Activated T-cell treated with anti-CD3 and anti-CD28 coated beads, Interleukin-2, amount 50 U/mL, for 4 hours (primary cell): ENCODE measurements around the gene WDR93. TPM values are rescaled to one million over a fixed set of nuclear protein-coding genes. Genes with fewer than 3 reads are reported as not detected.
"Not testable (repeated sequence)": the region's sequence is repeated elsewhere in the genome, so short reads cannot be mapped to it uniquely, and the experiment has no call there.

Experiments
- ATAC-seq, 2 donors: fragments of 200-7000 bp; cut with Tn5 transposase; one replicate each; pipeline ENCODE4 v1.10.0; 2021
- DNase-seq: peaks from one replicate; pipeline ENCODE4 v3.0.0-alpha.2; 2020
- H3K27me3 Mint-ChIP-seq: one replicate; pipeline ENCODE4 v1.8.0; 2021; ENCODE audit warnings: low read depth, mixed read lengths
- H3K36me3 Mint-ChIP-seq: one replicate; pipeline ENCODE4 v1.8.0; 2022; ENCODE audit warnings: mixed read lengths; ENCODE audit not compliant: insufficient read depth
- H3K4me1 Mint-ChIP-seq: one replicate; pipeline ENCODE4 v1.8.0; 2021; ENCODE audit warnings: low read depth, mixed read lengths
- H3K4me3 Mint-ChIP-seq: one replicate; pipeline ENCODE4 v1.8.0; 2021; ENCODE audit warnings: mild to moderate bottlenecking, moderate library complexity, mixed read lengths
- H3K9me3 Mint-ChIP-seq: one replicate; pipeline ENCODE4 v1.8.0; 2021; ENCODE audit warnings: mixed read lengths
- total RNA-seq, 3 donors: library from RNA; stranded (reverse); gene quantifications; one replicate each; pipeline ENCODE4 v1.2.1, GENCODE V29; 2021

WDR93 gene
- total RNA-seq, 3 donors from 2014 or later = not detected

DNA sequence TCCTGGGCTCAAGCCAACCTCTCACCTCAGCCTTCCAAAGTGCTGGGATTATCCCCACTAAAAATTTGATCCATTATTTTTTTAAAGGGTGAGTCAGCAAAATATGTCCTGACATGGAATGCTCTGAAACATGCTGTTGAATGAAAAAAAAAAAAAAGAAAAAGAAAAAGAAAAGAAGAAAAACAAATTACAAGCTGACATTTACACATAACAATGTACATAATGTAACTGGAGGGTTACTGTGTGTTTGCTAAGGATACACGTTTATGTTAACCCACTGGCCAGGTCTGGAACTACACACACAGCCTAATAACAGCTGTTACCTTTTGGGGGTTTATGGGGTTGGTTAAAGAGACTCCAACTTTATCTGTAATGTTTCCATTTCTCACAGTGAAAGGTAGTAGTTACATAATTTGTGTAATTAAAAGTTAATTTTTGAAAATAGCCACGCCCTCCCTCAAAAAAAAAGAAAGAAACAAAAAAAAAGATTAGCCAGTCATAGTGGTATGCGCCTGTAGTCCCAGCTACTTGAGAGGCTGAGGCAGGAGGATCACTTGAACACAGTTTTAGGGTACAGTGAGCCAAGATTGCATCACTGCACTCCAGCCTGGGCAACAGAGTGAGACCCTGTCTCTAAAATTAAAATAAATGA lies 82.4 kb downstream of the WDR93 start:
- peaks cover 20% of the 10 kb centered on the region for H3K27me3 Mint-ChIP-seq
- H3K4me1 Mint-ChIP-seq = no peaks in the 10 kb centered on the region
- no peaks in the 10 kb centered on the region for H3K9me3 Mint-ChIP-seq
- DNase-seq = no peak
- ATAC-seq = no peak
- no peak overlapping the region for H3K4me3 Mint-ChIP-seq
- no peaks in the 10 kb centered on the region for H3K36me3 Mint-ChIP-seq

DNA sequence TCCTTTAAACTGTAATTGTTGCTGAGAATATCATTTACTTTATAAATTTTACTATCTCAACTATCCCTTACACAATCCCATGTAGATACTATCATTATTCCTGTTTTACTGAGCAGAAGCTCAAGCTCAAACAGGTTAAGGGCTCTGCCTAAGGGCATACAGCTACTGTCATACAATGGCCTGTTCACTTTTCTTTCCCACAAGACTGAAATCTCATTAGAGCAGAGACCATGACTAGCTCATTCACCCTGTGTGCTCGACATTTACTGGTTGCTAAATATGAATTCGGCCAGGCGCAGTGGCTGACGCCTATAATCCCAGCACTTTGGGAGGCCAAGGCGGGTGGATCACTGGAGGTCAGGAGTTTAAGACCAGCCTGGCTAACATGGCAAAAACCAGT lies 83.9 kb downstream of the WDR93 start:
- Mint-ChIP-seq H3K4me3 (no peak overlapping the region), H3K36me3 (no peaks in the 10 kb centered on the region), H3K4me1 (no peaks in the 10 kb centered on the region), H3K27me3 (peaks cover 27% of the 10 kb centered on the region), H3K9me3 (no peaks in the 10 kb centered on the region)
- ATAC-seq (no peak), DNase-seq (no peak)

DNA sequence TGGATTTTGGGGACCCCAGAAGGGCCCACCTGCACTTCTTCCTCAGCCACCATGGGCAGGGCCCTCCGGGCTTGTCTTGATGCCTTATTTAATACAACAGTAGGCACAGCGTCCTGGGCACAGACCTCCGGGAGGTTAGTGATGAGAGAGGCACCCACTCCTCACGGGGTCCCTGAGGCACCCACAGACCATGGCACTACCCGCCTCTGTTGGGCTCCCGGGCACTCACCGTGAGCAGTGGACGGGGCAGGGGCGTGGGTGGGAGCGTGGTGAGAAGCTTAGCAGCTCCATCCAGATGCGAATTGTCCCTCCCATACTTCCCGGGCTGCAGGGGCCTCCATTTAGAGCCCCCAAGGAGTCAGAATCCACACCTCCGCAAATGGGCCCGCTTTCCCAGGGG lies 85.2 kb downstream of the WDR93 start:
- Mint-ChIP-seq H3K27me3 (peaks cover 34% of the 10 kb centered on the region), H3K4me1 (peaks cover 2% of the 10 kb centered on the region), H3K9me3 (no peaks in the 10 kb centered on the region), H3K36me3 (no peaks in the 10 kb centered on the region), H3K4me3 (peak overlapping the region; percentile 38)
- no peak for ATAC-seq
- DNase-seq = no peak

DNA sequence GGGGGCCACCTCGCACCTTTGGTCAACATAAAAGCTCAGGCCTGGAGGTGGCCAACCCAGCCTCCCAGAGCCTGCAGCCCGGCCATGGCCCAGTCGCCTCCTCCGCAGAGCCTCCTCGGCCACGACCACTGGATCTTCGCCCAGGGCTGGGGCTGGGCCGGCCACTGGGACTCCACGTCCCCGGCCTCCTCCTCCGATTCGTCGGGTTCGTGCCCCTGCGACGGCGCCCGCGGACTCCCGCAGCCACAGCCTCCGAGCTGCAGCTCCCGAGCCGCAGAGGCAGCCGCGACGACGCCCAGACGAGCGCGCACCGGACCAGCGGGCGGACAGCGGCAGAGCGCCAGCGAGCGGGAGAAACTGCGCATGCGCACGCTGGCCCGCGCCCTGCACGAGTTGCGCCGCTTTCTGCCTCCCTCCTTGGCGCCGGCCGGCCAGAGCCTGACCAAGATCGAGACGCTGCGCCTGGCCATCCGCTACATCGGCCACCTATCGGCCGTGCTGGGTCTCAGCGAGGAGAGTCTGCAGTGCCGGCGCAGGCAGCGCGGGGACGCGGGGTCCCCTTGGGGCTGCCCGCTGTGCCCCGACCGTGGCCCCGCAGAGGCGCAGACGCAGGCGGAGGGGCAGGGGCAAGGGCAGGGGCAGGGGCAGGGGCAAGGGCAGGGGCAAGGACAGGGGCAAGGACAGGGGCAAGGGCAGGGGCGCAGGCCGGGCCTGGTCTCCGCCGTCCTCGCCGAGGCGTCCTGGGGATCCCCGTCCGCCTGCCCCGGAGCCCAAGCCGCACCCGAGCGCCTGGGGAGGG lies 85.9 kb downstream of the WDR93 start, which contains the start of gene MESP2:
Gene MESP2 (plus strand): TSS at position 59 of the 799 bp plus-strand sequence. CDS start 26 bp downstream, at position 85.
- H3K9me3 Mint-ChIP-seq = no peaks in the 10 kb centered on the region
- DNase-seq (peak; percentile 16), ATAC-seq (peak; percentile 77 to 78)
- H3K4me1 Mint-ChIP-seq = peaks cover 5% of the 10 kb centered on the region
- H3K4me3 Mint-ChIP-seq = peak within 1 kb of the TSS; percentile 59
- peaks cover 34% of the 10 kb centered on the region for H3K27me3 Mint-ChIP-seq
- H3K36me3 Mint-ChIP-seq = no peaks in the 10 kb centered on the region

DNA sequence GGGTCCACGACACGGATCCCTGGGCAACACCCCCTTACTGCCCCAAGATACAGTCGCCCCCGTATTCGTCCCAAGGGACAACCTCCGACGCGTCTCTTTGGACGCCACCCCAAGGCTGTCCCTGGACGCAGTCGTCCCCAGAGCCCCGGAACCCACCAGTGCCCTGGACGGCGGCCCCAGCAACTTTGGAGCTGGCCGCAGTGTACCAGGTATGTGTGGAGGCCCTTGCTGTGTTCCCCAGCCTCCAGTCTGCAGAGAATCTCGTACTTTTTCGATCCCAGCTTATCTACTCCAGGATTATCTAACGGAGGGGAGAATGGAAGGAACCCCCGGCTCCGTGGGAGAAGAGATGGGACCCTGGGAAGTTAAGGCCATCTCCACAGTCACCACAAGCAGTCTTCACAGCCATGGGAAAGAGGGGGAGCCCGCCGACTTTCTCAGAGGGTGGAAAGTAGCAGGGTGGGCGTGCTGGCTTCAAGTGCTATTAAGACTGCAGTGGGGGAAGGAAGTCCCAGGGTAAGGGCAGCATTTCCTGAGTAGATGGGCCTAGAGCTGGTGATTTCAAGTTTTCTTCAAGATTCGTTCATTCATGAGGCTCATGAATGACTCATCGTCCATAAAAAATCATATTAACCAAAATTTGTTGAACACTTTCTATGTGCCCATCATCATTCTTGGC lies 86.6 kb downstream of the WDR93 start:
- DNase-seq (no peak), ATAC-seq (no peak)
- Mint-ChIP-seq H3K4me1 (peaks cover 7% of the 10 kb centered on the region), H3K36me3 (no peaks in the 10 kb centered on the region), H3K4me3 (no peak overlapping the region), H3K27me3 (peaks cover 35% of the 10 kb centered on the region), H3K9me3 (no peaks in the 10 kb centered on the region)

DNA sequence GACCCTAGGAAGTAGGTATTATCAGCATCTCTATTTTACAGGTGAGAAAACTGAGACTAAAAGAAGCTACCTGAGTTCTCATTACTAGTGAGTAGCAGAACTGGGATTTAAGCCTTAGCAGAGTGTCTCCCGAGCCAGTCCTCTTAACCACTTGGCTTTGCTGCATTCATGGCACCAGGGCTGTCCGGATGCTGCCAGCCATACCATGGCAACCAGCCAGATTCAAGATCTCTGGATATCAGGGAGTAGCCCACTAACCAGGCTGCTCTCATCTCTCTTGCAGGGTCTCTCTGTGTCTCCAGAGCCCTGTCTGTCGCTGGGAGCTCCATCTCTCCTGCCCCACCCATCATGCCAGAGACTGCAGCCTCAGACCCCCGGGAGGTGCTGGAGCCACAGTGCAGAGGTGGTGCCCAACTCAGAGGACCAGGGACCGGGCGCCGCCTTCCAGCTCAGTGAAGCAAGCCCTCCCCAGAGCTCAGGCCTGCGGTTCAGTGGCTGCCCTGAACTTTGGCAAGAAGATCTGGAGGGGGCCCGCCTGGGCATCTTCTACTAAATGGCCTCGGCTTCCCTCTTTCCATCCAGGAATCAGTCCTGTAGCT lies 87.3 kb downstream of the WDR93 start:
- Mint-ChIP-seq H3K27me3 (peaks cover 35% of the 10 kb centered on the region), H3K4me3 (no peak overlapping the region), H3K9me3 (no peaks in the 10 kb centered on the region), H3K4me1 (peaks cover 7% of the 10 kb centered on the region), H3K36me3 (no peaks in the 10 kb centered on the region)
- DNase-seq (no peak), ATAC-seq (no peak)

DNA sequence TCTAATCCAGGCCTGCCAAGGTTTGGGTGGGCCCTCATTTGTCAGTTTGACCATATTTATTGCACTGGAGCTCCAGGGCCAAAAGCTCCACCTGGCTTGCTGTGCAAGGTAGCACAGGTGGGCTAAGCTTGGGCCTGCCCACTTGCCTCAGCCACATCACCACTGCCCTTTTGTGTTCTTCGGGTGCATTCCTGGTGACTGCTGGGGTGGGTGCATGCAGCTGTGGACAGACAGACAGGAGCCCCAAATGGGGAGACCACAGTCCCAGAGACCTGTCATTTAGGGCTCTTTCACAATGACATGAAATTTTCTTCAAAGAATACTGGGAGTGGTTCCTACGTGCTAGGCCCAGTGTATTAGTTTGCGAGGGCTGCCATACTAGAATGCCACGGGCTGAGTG lies 88.2 kb downstream of the WDR93 start:
- ATAC-seq (no peak), DNase-seq (no peak)
- H3K4me1 Mint-ChIP-seq = peaks cover 7% of the 10 kb centered on the region

DNA sequence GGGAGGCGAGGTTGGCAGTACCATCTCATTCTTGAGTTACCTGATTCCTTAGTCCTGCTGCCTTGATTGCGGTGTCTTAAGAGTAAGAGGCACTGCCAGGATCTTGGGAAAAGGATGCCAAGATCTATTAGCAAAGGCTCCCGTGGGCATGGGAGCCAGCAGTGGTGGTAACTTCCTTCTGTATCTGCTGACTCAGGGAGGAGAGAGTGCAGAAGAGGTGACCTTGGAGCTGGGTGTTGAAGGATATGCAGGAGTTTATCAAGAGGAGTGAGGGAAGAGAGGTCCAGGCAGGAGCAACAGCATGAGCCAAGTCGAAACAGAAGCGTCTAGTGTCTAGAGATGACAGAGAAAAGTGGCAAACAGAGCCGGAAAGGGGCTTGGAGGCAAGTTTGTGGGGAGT lies 90.0 kb downstream of the WDR93 start:
- H3K4me1 Mint-ChIP-seq = peaks cover 7% of the 10 kb centered on the region
- no peaks in the 10 kb centered on the region for H3K36me3 Mint-ChIP-seq
- ATAC-seq = no peak
- no peak overlapping the region for H3K4me3 Mint-ChIP-seq
- no peaks in the 10 kb centered on the region for H3K9me3 Mint-ChIP-seq
- no peak for DNase-seq
- H3K27me3 Mint-ChIP-seq = peaks cover 34% of the 10 kb centered on the region

More for the DNA sequence above, 88.2 kb downstream of the WDR93 start:
- Mint-ChIP-seq H3K4me3 (no peak overlapping the region), H3K9me3 (no peaks in the 10 kb centered on the region), H3K27me3 (peaks cover 38% of the 10 kb centered on the region), H3K36me3 (no peaks in the 10 kb centered on the region)

DNA sequence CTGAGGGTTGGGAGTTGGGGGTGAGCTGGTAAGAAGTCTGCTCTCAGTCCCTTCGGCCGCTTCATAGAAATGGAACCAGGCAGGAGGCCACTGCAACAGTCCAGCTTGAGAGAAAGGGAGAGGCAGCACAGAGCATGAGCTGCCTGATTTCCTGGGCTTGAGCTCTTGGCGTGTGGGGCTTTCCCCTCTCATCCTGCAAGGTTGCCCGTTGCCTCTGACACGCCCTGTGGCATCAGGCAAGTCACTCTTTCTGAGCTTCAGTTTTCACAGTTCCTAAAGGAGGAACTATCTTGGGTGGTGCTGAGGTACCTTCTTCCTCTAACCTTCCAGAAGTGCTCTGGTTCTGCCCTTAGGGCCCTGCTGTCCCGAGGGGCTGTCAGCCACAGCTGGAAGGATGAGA lies 90.4 kb downstream of the WDR93 start:
- no peaks in the 10 kb centered on the region for H3K9me3 Mint-ChIP-seq
- DNase-seq (no peak), ATAC-seq (peak in 1 of 2 donors; percentile 29)
- H3K4me3 Mint-ChIP-seq = no peak overlapping the region
- H3K27me3 Mint-ChIP-seq = peaks cover 31% of the 10 kb centered on the region
- no peaks in the 10 kb centered on the region for H3K36me3 Mint-ChIP-seq
- H3K4me1 Mint-ChIP-seq = peaks cover 7% of the 10 kb centered on the region

DNA sequence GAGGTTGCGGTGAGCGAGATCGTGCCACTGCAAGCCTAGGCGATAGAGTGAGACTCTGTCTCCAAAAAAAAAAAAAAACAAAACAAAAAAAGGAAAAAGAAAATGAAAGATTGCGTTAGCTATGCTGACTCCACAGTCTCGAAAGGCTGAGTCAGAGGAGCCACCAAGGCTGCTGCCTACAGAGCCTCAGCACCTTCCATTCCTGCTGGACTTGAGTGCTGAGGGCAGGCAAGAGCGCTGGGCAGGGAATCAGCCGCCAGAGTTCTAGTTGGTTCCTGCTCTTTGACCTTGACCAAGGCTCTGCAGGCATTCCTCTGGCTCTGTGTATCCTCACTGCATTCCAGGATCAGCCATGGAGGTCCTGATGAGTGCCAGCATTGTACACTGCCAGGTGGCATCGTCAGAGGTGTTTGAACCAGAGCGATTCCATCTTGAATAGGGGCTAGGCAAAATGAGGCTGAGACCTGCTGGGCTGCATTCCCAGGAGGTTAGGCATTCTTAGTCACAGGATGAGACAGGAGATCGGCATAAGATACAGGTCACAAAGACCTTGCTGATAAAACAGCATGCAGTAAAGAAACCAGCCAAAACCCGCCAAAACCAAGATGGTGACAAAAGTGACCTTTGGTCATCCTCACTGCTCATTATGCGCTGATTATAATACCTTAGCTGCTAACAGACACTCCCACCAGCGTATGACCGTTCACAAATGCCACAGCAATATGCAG lies 91.4 kb downstream of the WDR93 start:
- H3K4me1 Mint-ChIP-seq = peaks cover 7% of the 10 kb centered on the region
- no peak overlapping the region for H3K4me3 Mint-ChIP-seq
- H3K36me3 Mint-ChIP-seq = no peaks in the 10 kb centered on the region
- DNase-seq (no peak), ATAC-seq (no peak)
- H3K9me3 Mint-ChIP-seq = no peaks in the 10 kb centered on the region
- H3K27me3 Mint-ChIP-seq = peaks cover 28% of the 10 kb centered on the region

DNA sequence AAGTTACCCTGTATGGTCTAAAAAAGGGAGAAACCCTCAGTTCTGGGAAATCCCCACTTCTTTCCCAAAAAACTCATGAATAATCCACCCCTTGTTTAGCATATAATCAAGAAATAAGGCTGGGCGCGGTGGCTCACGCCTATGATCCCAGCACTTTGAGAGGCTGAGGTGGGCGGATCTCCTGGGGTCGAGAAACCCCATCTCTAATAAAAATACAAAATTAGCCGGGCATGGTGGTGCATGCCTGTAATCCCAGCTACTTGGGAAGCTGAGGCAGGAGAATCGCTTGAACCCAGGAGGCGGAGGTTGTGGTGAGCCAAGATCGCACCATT lies 92.0 kb downstream of the WDR93 start:
- ATAC-seq, H3K4me1 Mint-ChIP-seq, H3K4me3 Mint-ChIP-seq, H3K9me3 Mint-ChIP-seq, DNase-seq, H3K36me3 Mint-ChIP-seq: not testable (repeated sequence)
- H3K27me3 Mint-ChIP-seq = peaks cover 22% of the 10 kb centered on the region

DNA sequence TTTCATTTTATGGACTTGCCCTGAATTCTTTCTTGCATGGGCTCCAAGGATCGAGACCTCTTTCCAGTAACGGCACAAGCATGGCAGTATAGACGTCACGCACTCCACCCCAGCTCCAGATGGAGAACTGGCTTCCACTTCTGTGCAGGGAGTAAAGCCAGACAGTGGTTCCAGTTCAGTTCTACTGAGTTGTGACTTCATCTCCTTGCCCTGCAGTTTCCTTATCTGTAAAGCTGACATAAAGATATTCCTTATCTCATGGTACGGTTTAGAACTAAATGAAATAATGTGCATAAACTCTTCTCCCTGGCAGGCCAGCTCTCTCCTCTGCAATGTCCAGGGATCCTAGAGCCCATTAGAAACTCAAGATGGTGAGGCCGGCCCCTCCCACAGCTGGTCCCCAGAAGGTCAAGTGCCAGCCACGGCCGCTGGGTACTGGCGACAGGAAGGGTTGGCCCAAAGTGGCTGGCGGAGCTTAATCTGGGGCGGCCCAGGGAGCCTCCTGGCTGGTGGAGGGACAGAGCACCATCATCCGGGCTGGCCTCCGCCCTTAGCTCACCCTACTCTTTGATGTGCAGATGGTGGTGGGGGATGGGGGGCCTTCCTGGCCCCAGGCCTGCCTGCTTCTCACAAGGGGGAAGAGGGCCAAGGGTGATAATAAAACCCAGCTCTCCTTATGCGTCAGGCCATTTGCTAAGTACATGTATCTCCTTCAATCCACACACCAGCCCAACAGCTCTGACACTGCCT lies 92.7 kb downstream of the WDR93 start:
- ATAC-seq (no peak), DNase-seq (no peak)
- H3K9me3 Mint-ChIP-seq = peaks cover 7% of the 10 kb centered on the region
- no peaks in the 10 kb centered on the region for H3K36me3 Mint-ChIP-seq
- peaks cover 15% of the 10 kb centered on the region for H3K27me3 Mint-ChIP-seq
- H3K4me1 Mint-ChIP-seq = peaks cover 7% of the 10 kb centered on the region
- H3K4me3 Mint-ChIP-seq = no peak overlapping the region

DNA sequence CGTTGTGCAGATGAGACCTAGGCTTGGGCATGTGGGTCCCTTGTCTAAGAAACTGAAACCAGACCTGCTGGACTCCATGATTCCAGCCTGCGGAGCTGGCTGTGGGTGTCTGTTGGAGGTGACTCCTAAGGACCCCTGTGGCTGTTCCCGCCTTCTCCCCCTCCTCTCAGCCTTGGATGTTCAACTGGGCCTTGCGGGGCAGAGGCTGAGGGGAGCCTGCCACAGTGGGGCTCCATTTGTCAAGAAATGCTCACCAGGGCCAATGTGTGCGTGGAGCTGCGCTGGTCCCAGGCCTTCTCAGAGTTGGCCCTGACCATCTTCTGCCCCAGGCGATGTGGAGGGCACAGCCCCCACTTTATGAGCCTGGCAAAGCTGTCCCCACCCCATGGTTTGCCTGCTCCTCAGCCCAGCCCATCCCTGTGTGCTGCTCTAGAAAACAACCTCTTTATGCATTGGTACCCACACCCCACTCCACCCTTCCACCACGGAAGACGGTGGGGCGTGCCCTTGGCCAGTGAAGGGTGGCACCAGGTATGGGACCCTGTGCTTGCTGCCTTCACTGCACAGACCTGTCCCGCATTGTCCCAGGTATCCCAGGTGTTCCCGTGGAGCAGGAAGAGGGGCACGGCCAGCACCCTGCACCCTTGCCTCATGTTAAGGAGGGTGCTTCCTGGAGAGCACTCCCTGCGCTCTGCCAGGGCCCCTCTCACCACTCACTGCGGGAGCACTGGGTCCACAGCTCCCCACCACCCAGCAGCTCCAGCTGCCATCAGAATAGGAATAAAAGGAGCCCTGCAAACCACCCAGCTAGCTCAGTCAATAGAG lies 93.5 kb downstream of the WDR93 start:
- peaks cover 8% of the 10 kb centered on the region for H3K9me3 Mint-ChIP-seq
- peaks cover 11% of the 10 kb centered on the region for H3K27me3 Mint-ChIP-seq
- ATAC-seq (no peak), DNase-seq (no peak)
- peaks cover 7% of the 10 kb centered on the region for H3K4me1 Mint-ChIP-seq
- H3K36me3 Mint-ChIP-seq = no peaks in the 10 kb centered on the region
- H3K4me3 Mint-ChIP-seq = no peak overlapping the region
